Sigmoid colon (tissue), 3 donors: ENCODE data around the gene HEPHL1.

Experiments used
- POLR2A ChIP-seq, 2 donors: fragments of 450-650 bp; IDR thresholded peaks; one replicate each; pipeline ENCODE4 v1.6.1; 2016; ENCODE audit warnings: antibody characterized with exemption in 2 of 2, mild to moderate bottlenecking in 2 of 2, moderate library complexity in 2 of 2
- TF ChIP-seq, protein P1 (sequence below), 4 experiments: fragments of 450-650 bp in 3 of 4; fragments of 200-600 bp in 1 of 4; IDR thresholded peaks; one replicate each; pipeline ENCODE4 v1.5.1; 2016 to 2019; ENCODE audit warnings: antibody characterized with exemption in 4 of 4, mild to moderate bottlenecking in 3 of 4, moderate library complexity in 2 of 4

DNA sequence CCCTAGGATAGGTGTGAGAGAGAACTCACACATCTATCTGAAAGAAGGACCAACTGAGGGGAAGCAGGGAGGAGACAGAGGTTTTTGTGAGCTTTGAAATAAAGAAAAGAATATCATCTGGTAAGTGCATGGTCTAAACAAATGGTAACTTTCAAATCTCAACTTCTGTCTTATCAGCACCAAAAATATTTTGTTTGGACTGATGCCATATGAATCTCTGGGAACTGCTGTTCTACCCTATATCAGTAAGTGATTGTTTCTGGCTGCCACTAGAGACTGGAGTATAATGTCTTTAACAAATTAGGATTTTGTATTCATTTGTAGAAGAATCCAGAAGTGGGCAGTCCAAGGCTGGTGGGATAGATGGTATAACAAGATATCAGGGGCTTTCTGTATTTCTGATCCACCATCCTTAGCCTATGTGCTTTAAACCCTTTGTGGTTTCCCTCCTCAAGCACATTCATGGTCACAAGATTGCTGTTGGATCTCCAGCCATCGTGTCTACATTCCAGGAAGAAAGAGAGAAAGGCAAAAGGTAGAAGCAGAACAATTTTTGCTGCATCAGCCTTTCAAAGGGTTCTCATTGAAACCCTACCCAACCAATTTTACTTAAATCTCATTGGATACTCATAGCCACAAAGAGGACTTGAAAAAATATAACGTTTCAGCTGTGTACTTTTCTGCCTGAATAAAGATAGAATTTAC, 4.7 kb downstream of the HEPHL1 start:
- TF ChIP-seq, protein P1, sequence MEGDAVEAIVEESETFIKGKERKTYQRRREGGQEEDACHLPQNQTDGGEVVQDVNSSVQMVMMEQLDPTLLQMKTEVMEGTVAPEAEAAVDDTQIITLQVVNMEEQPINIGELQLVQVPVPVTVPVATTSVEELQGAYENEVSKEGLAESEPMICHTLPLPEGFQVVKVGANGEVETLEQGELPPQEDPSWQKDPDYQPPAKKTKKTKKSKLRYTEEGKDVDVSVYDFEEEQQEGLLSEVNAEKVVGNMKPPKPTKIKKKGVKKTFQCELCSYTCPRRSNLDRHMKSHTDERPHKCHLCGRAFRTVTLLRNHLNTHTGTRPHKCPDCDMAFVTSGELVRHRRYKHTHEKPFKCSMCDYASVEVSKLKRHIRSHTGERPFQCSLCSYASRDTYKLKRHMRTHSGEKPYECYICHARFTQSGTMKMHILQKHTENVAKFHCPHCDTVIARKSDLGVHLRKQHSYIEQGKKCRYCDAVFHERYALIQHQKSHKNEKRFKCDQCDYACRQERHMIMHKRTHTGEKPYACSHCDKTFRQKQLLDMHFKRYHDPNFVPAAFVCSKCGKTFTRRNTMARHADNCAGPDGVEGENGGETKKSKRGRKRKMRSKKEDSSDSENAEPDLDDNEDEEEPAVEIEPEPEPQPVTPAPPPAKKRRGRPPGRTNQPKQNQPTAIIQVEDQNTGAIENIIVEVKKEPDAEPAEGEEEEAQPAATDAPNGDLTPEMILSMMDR (IDR thresholded peaks at IDR 0.05), result no peak
- no peak for TF ChIP-seq POLR2A (IDR thresholded peaks at IDR 0.05)
